HG03108 (cell line): ENCODE measurements around the gene POLR2F.

ENCODE experiments used
- ATAC-seq: cut with Tn5 transposase; IDR thresholded peaks from one replicate; pipeline ENCODE4 v1.9.1; 2021; ENCODE audit warnings: moderate library complexity; ENCODE audit not compliant: unreplicated experiment

Gene POLR2F

GRCh38 chr22:37979782-37980181, 26.3 kb downstream of the POLR2F start:
- no peak for ATAC-seq

- no peak for ATAC-seq
These were observed 27.9 kb downstream of the POLR2F start for GRCh38 chr22:37981282-37982011.

DNA sequence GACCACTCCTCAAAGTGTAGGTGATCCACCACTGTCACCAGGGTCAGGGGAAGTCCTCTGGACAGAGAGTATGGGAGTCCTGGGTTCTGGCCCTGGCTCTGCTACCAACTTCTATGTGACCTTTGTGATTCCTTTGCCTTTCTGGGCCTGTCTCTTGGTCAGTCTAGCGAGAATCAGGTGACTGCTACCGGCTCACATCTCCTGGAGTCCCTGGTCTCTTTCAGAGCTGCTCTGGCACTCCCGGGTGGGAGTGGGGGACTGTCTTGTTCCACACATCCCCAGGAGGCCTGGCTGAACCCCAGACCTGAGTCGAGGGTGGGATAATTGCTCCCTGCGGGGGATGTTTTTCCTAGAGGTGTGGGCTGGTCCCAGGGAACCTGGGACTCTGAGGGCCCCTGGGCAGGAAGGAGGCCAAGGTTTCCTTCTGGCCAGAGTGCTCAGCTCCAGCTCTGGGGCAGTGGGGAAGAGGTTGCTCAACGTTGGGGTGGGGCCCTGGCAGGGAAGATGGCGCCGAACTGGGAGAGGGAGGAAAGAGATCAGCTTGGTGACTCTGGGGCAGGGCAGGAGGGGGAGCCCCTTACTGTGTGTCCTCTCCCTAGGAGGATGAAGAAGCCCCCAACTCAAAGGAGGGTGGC, 28.8 kb downstream of the POLR2F start:
- ATAC-seq: no peak

DNA sequence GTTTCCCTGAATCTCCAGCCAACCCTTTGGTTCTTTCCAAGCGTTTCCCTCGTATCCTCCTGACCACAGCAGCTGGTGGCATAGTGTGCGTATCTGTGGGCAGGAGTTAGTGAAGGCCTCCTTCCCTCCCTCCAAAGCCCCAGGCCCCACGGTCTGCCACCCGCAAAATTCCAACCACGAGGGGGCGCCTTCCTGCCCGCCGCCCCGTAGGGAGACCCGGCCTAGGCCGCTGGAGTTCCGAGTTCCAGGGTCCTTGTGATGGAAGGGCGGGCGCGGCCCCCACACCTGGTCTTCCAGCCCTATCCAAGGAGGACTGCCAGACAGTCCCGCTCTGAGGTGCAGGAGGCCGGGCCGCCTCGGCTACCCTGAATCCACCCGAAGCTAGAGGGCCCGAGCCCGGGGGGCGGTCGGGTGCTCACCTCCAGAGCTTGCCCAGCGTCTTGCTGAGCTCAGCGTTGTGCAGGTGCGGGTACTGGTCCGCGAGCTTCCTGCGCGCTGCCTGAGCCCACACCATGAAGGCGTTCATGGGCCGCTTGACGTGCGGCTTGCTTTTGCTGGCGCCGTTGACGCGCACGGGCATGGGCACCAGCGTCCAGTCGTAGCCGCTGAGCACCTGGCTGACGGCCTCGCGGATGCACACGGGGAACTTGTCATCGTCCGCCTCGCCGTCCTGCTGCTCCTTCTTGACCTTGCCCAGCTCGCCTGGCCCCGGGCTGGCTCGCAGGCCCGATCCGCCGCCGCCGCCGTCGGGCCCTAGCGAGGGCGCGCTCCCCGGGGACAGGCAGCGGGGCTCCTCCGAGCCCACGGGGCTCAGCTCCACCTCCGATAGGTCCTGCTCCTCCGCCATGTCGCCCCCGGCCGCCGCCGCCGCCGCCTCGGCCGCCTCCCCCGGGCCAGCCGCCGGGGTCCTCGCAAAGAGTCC, 29.7 kb downstream of the POLR2F start:
- no peak for ATAC-seq

DNA sequence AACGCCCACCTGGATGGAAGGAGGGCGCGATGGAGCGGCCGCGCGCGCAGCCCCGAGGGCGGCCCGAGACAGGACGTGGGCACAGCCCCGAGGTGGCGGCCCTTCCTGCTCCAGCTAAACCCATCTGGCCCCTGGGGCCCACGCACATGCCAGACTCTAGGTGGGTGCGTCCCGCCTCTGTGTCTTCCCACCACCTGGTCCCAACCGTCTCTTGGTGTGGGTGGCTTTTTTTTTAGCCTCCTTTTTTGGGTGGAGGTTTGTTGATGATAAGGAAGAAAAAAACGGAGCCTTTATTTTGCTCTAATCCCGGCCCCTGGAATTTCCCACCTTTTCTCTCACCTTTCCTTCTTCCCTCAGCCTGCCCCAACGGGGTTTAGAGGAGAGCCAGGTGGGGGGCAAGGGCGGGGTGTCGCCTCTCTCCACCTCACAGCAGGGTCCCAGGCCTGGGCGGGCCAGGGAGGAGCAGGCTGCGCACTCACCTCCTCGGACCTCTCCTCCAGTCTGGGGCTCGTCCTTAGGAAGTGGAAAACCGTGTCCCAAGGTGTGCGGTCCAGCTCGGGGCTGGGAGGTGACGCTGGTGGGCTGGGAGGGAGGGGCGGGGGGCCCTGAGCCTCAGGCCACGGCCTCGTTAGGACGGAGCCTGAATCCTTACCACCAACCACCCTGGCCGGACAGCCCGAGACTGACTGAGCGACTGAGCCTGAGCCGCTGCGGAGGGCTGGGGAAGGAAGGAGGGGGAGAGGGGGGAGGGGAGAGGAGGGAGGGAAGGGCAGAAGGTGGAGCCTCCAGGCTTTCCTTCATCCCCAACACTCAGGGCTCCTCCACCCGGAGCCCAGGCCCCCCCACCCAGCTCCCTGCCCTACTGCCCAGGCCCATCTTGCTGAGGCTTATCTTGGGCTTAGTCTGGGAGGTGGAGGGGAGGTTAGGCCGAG, 30.6 kb downstream of the POLR2F start, which contains the start of gene SOX10:
TSS of gene SOX10 (minus strand) at position 696 of the 932 bp plus-strand sequence. CDS start 771 bp downstream, outside the sequence.
- ATAC-seq: no peak

DNA sequence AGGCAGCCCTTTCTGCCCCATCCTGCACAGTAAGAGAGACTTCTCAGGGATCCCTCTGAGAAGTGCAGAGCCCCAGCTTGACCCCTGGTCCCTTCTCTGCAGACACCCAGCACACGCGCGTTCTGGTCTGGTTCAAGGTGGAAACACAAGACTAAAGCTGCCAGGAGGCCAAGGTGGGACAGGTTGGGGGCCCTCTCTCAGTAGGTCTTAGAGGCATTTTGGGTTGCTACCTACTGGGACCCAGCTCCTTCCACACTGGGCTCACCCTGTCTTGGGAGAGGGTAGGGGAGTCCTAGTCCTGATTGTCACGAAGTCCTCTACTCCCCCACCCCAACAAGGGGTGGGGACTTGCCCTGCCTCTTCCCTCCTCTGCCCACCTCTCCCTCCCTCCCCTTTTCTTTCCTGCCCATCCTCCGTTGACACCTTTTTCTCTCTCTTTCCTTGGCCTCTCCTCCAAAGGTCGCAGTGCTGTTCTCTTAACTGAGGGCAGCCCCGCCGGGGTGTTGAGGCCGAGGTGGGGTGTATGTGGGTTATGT, 31.6 kb downstream of the POLR2F start:
- ATAC-seq: no peak

GRCh38 chr22:37985751-37986281, 32.3 kb downstream of the POLR2F start:
- ATAC-seq: no peak

DNA sequence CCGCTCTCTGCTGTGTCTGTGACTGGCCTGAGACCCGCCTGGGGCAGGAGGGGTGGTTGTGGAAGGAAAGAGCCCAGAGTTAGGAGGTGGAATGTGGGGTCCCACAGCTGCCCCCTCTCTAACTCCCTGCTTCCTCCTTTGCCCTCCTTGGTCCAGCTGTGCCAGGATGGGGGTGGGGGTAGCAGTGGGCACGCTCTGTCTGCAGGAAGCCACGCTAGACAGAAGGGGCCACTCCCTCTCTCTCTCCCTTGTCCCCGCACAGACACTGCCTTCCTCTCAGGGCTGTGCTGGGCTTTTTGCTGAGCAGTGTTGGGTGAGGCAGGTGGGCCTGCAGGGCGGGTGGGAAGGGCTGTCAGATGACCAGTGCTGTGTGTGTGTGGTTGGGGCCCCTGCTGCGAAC, 32.9 kb downstream of the POLR2F start:
- no peak for ATAC-seq

DNA sequence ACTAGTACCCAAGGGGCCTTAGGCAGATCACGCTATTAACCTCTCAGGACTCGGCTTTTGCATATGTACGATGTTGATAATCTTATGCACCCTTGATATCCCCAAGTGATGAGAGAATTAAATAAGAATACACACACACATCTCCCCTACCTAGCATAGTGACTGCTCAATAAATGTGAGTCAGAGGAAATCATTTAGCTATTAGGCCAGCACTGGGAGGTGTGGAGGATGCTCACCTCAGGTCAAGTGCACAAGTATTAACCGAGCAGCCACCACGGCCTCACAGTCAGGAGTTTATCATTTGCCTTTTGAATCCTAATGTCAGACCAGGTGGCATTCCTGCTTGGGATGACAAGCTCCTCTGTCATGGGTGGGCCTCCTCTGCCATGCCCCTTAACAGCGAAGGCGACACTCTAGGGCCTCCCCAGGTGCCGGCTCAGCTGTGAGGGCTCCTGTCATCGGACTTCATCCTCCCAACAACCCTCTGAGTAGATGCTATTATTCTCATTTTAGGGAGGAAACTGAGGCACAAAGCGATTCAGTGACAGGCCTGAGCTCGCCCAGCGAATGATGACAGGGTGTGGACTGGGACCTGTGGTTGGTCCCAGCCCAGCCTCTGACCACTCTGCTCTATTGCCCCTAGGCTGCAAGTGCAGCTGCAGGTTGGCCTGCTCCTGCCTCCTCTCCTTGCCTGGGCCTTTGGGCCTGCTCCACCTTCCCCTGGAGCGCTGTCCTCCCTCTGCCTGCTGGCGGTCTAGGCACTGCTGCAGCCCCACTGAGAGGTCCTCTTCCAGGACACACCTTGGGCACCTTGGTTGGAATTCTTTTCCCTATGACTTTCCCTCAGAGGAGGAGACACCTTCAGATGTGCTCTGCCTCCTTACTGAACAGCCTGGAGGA, 35.9 kb downstream of the POLR2F start:
- ATAC-seq: no peak

GRCh38 chr22:37990301-37990700, 36.8 kb downstream of the POLR2F start:
- ATAC-seq: no peak

GRCh38 chr22:37990862-37991261, 37.4 kb downstream of the POLR2F start:
- no peak for ATAC-seq

- no peak for ATAC-seq
These were observed 38.4 kb downstream of the POLR2F start for GRCh38 chr22:37991731-37992442.

GRCh38 chr22:37994049-37994448, 40.5 kb downstream of the POLR2F start:
- no peak for ATAC-seq

- no peak for ATAC-seq
These were observed 41.5 kb downstream of the POLR2F start for GRCh38 chr22:37994982-37995381.

GRCh38 chr22:37995460-37995859, 42.0 kb downstream of the POLR2F start:
- ATAC-seq: no peak

GRCh38 chr22:37996079-37996478, 42.6 kb downstream of the POLR2F start:
- no peak for ATAC-seq

- no peak for ATAC-seq
These were observed 43.2 kb downstream of the POLR2F start for GRCh38 chr22:37996515-37997246.

- no peak for ATAC-seq
These were observed 45.0 kb downstream of the POLR2F start for GRCh38 chr22:37998543-37998942.
